ENCODE results near the gene C22orf15. TPM values are rescaled to one million over a fixed set of nuclear protein-coding genes. Genes with fewer than 3 reads are reported as not detected.

Gene C22orf15, protein sequence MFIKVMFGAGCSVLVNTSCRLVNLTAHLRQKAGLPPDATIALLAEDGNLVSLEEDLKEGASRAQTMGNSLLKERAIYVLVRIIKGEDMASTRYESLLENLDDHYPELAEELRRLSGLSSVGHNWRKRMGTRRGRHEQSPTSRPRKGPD
- not detected in 2 replicates for total RNA-seq

DNA sequence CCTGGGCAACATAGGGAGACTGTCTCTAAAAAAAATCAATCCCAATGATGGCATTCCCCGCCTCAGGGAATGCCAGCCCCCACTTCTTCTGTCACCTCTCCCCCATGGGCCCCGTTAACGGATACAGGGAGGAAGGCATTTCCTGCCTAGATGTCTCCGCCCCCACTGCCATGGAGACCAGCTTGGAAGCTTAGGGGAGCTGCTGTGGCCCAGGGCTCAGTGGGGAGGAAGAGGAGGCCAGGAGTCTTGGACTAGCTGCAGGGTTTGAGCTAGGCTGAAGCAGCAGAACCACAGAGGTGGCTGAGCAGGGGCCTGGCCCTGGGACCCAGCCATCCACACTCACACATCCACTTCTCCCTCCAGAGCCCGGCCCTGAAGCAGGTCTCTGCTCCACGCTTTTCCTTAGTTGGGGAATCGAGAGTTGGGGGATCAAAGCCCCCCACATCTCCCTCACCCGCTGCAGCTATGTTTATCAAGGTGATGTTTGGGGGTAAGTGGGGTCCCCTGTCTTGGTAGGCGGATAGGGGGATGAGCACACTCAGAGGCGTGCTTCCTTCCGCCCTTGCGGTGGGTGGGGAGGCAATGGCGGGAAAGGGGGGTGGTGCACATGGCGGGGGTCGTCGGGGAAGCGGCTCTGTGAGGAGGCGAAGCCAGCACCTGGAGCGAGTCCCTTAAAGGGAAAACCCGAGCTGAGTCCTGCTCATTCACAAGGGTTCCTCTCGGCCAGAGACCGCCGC lies at the start of gene C22orf15:
TSS of gene C22orf15 (plus strand) at position 149 of the 737 bp plus-strand sequence. CDS start at position 466, 317 bp downstream.

DNA sequence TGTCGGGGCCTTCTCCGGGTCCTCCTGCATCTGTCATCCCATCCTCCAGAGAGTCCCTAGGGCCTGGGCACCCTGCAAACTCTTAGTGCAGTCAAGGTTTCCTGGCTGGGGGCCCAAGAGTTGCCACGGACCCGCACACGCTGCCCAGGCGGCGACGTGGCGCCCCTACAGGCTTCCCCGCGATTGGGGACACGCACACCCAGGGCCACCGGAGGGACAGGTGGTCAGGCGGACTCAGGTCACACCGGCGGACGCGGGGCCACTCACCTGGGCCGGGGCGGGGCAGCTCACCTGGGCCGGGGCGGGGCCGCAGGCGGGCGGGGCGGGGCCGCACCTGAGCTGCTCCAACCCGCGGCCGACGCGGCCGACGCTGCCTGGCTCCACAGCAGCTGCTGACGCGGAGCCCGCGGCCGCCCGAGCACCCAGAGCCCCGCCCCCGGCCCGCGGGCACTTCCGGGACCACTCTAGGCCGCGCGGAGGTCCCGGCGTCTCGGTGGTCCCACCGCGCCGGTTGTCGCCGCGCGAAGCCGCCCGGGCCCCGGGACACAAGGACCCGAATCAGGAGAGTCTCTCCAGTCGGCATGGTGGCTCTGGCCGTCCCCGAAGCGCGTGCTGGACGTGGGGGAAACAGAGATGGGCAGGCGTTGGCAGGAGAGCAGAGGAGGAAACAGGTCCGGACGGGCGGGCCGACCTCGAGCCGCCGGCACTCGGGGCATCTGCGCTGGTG lies 11.9 kb upstream of the C22orf15 start, which contains the start of gene ZNF70:
TSS of gene ZNF70 (minus strand) at position 399 of the 727 bp plus-strand sequence. CDS start 5,972 bp downstream, outside the sequence.

DNA sequence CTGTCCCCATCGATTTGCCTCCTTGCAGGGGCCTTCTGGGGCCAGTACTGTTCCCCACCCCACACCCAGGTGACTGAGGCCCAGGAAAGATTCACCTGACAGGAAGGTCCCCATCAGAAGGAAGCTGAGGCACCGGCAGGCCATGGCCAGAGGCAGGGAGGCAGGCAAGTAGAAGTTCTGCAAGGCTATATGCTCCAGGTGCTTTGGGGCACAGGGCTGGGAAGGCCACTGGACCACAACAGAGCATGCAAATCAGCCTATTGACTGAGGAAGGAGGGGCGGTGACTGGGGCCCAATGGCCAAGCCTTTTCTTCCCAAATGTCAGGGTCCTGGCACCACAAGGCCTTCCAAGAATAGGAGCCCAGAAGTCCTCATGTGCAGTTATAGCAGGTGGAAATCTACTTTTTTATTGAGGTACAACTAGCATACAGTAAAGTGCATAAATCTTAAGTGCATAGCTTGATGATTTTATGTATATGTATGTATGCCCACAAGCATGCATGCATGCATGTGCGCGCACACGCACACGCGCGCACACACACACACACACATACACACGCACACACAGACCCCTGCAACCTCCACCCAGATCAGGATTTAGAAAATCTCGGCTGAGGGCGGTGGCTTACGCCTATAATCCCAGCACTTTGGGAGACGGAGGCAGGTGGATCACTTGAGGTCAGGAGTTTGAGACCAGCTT lies 8.4 kb upstream of the C22orf15 start, which contains the start of gene VPREB3:
TSS of gene VPREB3 (minus strand) at position 206 of the 700 bp plus-strand sequence. CDS start at position 144, 62 bp downstream.

DNA sequence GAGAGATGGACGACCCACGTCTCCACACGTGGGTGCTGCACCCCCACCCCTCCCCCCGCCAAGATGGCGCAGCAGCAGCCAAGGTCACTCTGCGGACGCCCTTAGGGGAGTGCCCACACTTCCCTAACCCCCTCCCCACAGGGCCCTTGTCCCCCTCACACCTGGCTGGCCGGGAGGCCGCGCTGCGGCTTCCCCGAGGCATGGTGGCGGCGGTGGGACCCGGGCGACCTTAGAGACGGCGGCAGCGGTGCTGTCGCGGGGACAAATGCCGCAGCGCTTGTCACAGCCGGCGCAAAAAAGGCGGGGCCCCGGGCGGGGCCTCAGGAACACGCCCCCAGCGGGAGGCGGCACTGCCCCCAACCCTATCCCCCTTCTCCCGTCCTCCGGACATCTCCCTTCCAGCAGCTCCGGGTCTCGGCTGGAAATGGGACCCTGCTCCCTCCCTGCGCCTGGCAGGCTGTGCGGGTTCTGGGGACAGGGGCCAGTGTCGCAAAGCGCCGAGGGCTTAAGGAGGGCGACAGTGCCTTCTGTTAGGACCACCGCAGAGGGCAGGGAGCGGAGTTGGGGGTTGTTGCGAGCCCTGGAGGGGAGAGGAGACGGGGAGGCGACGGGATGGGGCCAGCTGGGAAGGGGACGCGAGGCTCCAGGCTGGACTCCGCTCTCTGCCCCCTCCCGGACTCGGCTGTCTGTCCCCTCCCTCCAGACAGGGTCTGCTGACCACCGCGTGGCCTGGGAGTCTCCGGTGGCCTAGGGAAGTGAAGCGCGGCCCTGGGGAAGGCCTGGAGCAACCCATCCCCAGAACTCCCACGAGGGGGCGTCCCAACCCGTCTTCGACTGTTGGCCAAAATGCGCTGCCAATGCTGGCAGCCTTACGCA lies 5.1 kb downstream of the C22orf15 start, which contains the start of gene CHCHD10:
TSS of gene CHCHD10 (minus strand) at position 300 of the 876 bp plus-strand sequence. CDS start at position 202, 98 bp downstream.

DNA sequence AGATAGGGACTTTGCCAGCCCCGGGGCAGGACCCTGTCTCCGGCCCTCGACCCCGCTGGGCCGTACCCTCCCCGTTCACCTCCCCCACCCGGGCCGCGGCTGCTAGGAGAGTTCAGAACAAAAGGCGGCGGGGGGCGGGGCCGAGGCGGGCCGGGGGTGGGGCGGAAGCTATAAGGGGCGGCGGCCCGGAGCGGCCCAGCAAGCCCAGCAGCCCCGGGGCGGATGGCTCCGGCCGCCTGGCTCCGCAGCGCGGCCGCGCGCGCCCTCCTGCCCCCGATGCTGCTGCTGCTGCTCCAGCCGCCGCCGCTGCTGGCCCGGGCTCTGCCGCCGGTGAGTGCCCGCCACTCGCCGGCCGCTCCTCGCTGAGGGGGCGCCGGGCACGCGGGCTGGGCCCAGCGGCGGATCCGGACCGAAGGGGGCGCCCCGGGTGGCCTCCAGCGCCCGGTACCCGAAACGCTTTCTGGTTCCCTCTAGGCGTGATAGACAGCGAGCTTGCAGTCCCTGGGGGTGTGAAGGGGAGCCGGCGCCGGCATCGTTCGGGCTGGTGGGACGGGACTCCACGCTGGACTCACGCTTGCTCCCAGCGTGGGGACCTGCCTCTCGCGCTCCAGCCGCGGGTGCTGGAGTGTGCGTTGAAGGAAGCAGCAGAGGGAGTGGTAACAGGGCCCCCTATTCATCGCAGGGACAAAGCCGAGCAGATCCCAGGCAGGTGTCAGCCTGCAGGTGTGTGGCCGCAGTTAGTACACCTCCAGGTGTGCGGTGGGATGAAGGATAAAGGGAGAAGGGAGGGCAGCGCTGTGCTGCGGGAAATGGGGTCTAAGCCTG lies 10.1 kb downstream of the C22orf15 start, which contains the start of gene MMP11:
TSS of gene MMP11 (plus strand) at position 201 of the 825 bp plus-strand sequence. CDS start at position 223, 22 bp downstream.

DNA sequence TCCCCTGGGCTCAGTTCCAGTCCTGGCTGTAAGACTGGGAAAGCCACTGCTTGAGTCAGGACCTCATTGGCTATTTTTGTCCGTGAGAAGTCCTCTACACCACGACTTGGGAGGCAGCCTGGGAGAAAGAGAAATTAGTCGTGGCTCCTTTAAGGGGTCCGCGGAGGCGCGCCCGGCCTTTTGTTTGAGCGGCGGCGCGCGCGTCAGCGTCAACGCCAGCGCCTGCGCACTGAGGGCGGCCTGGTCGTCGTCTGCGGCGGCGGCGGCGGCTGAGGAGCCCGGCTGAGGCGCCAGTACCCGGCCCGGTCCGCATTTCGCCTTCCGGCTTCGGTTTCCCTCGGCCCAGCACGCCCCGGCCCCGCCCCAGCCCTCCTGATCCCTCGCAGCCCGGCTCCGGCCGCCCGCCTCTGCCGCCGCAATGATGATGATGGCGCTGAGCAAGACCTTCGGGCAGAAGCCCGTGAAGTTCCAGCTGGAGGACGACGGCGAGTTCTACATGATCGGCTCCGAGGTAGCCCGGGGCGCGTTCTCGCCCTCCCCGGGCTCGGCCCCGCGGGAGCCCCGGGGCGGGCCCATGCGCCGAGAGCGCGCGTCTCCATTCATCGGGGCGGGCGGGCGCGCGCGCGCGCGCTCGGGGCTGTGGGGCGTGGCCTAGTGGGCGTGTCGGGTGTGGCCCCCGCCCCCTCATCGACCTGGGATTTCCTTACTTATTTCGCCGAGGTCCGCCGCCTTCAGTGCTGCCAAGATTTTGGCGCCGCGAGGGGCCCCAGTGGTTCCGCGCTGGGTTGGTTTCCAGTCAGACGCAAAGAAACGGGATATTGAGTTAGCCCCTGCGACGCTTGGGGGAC lies 24.2 kb downstream of the C22orf15 start, which contains the start of gene SMARCB1:
TSS of gene SMARCB1 (plus strand) at position 215 of the 848 bp plus-strand sequence. CDS start at position 419, 204 bp downstream.

Other genes starting within 250 kb of the C22orf15 start
- gene IGLL1, start 182.7 kb upstream of the C22orf15 start, total RNA-seq, result not detected in 2 replicates
- 0.43 TPM in 1 of 2 replicates, not detected in the other for gene DRICH1, start 130.7 kb upstream of the C22orf15 start, total RNA-seq
- gene RGL4, start 72.0 kb upstream of the C22orf15 start, total RNA-seq, result not detected in 2 replicates
- 1.7 and 2.9 TPM in 2 replicates for gene ZNF70, start 11.9 kb upstream of the C22orf15 start, total RNA-seq
- gene VPREB3, start 8.6 kb upstream of the C22orf15 start, total RNA-seq, result not detected in 2 replicates
- 10.6 and 29.6 TPM in 2 replicates for gene CHCHD10, start 5.0 kb downstream of the C22orf15 start, total RNA-seq
- 0.34 and 0.93 TPM in 2 replicates for gene MMP11, start 9.9 kb downstream of the C22orf15 start, total RNA-seq
- gene SMARCB1, start 24.0 kb downstream of the C22orf15 start, total RNA-seq, result 30.4 and 39.5 TPM in 2 replicates
- gene DERL3, start 76.0 kb downstream of the C22orf15 start, total RNA-seq, result under 0.01 and 0.07 TPM in 2 replicates
- gene SLC2A11, start 94.9 kb downstream of the C22orf15 start, total RNA-seq, result 6.2 and 10.0 TPM in 2 replicates
- gene MIF, start 131.4 kb downstream of the C22orf15 start, total RNA-seq, result 210 and 212 TPM in 2 replicates
- gene GSTT2B, start 198.2 kb downstream of the C22orf15 start, total RNA-seq, result 0.21 and 0.34 TPM in 2 replicates
- 0.28 and 1.7 TPM in 2 replicates for gene DDTL, start 203.9 kb downstream of the C22orf15 start, total RNA-seq
- 53.7 and 68.4 TPM in 2 replicates for gene DDT, start 211.5 kb downstream of the C22orf15 start, total RNA-seq
- gene GSTT2, start 217.1 kb downstream of the C22orf15 start, total RNA-seq, result not detected in 2 replicates
- not detected in 2 replicates for gene GSTT4, start 242.5 kb downstream of the C22orf15 start, total RNA-seq
- 21.2 and 54.3 TPM in 2 replicates for gene CABIN1, start 248.3 kb downstream of the C22orf15 start, total RNA-seq